ENCODE measurements around the gene RELL2. TPM values are rescaled to one million over a fixed set of nuclear protein-coding genes. Genes with fewer than 3 reads are reported as not detected.

RELL2 gene
- total RNA-seq, 1 donor from 2014 or later = 5.5 TPM

DNA sequence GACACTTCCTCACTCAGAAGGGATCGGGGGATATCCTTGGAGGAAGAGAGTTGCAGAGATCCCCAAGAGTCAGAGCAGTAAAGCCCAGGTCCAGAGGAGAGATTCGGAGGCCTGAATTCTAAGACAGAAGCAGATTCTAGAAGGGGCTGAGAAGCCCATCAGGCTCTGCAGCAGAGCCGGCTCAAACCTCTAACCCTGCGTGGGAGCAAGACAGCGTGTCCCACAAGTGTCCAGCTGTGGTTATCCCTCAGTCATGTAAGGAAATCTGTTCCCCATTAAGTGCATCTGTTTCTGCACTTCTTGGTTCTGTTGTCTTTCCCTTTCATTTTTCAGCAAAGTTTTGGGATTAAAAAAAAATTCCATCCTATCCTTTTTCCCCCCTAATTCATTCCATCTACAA lies 13.2 kb upstream of the RELL2 start:
- DNase-seq (no peak), ATAC-seq (no peak)
- TF ChIP-seq, protein P1, sequence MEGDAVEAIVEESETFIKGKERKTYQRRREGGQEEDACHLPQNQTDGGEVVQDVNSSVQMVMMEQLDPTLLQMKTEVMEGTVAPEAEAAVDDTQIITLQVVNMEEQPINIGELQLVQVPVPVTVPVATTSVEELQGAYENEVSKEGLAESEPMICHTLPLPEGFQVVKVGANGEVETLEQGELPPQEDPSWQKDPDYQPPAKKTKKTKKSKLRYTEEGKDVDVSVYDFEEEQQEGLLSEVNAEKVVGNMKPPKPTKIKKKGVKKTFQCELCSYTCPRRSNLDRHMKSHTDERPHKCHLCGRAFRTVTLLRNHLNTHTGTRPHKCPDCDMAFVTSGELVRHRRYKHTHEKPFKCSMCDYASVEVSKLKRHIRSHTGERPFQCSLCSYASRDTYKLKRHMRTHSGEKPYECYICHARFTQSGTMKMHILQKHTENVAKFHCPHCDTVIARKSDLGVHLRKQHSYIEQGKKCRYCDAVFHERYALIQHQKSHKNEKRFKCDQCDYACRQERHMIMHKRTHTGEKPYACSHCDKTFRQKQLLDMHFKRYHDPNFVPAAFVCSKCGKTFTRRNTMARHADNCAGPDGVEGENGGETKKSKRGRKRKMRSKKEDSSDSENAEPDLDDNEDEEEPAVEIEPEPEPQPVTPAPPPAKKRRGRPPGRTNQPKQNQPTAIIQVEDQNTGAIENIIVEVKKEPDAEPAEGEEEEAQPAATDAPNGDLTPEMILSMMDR (IDR thresholded peaks at IDR 0.05) = no peak
- no peaks in the 10 kb centered on the region for H3K9me3 ChIP-seq
- H3K27me3 ChIP-seq (ENCODE audit: low read depth) = no peaks in the 10 kb centered on the region
- intact Hi-C loops (cut with DNase I) = no loop called here
- H3K36me3 ChIP-seq = peaks cover 89% of the 10 kb centered on the region
- H3K4me3 ChIP-seq = no peak overlapping the region
- no peaks in the 10 kb centered on the region for H3K4me1 ChIP-seq
- H3K27ac ChIP-seq = peak overlapping the region; percentile 39

DNA sequence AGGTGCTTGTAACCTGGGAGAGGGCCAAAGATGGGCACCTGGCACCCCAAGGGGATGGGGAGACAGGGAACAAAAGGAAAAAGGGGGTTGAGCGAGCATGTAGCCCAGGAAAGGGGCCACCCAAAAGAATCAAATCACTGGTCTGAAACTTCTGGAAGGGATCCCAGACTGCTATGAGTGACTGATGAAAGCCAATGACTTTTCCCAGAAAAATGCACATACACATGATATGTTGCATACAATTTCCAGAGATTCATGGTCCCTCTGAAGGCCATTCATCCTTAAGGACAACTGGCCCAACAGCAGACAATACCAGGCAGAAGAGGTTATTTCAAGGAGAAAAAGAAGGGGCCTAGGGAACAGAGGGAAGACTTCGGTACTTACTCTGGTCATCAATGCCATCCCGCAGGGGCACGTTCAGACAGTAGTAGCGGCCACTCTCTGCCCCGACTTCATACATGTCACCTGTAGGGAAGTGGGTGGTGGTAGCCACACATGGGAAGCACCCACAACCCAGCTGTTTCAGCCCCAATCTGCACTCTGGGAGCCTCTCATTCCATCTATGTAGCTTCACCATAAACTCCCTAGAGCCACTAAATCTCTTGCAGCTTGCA lies 8.5 kb upstream of the RELL2 start:
- Histone ChIP-seq H3K27ac (no peak overlapping the region), H3K9me3 (no peaks in the 10 kb centered on the region), H3K36me3 (peaks cover 79% of the 10 kb centered on the region), H3K4me1 (no peaks in the 10 kb centered on the region), H3K27me3 (ENCODE audit: low read depth) (no peaks in the 10 kb centered on the region), H3K4me3 (no peak overlapping the region)
- intact Hi-C loops (cut with DNase I) = no loop called here
- DNase-seq (no peak), ATAC-seq (no peak)
- TF ChIP-seq, protein P1 (IDR thresholded peaks at IDR 0.05) = no peak

DNA sequence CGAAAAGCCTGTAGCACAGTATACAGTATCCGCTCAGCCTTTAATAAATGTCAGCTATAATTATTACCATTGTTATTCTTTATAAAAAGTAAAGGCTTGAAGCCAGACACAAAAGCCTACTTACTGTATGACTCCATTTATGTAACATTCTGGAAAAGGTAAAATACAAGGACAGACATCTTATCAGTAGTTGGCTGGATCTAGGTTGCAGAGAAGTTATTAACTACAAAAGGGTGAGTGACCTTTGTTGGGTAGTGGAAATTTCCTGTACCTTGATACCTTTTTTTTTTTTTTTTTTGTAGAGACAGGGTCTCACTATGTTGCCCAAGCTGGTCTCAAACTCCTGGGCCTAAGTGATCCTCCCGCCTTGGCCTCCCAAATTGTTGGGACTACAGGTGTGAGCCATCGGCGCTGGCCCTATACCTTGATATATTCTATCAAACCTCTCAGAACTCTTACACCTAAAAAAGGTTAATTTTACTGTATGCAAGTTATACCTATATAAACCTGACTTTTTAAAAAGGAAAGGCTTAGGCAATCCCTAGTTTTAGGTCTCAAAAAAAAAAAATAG lies 6.1 kb upstream of the RELL2 start:
- intact Hi-C loops (cut with DNase I) = no loop called here
- ATAC-seq = no peak
- peaks cover 56% of the 10 kb centered on the region for H3K36me3 ChIP-seq

DNA sequence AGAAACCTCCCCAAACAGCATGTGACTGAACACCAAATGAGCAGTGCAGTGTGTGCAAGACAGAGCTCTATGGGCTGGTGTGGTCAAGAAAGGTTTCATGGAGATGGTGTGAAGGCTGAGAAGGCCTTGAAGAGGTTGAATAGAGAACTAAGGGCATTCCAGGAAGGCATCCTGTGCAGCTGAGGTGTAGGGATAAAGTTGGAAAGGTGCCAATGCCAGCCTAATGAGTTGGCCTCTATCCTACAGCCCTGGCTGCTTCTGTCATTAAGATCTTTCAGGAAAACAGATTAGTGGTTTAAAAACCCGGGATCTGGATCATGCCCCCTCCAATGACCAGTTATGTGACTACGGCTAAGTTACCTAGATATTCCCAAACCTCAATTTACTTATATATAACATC lies 4.1 kb upstream of the RELL2 start:
- Histone ChIP-seq H3K4me1 (peaks cover 27% of the 10 kb centered on the region), H3K4me3 (no peak overlapping the region), H3K27ac (no peak overlapping the region), H3K9me3 (no peaks in the 10 kb centered on the region), H3K27me3 (ENCODE audit: low read depth) (no peaks in the 10 kb centered on the region), H3K36me3 (peaks cover 36% of the 10 kb centered on the region)
- ATAC-seq = no peak
- TF ChIP-seq, protein P1 (IDR thresholded peaks at IDR 0.05) = no peak
- DNase-seq = no peak
- intact Hi-C loops (cut with DNase I) = no loop called here

More for the DNA sequence above, 6.1 kb upstream of the RELL2 start:
- H3K4me3 ChIP-seq = no peak overlapping the region
- H3K27me3 ChIP-seq (ENCODE audit: low read depth) = no peaks in the 10 kb centered on the region
- peaks cover 15% of the 10 kb centered on the region for H3K4me1 ChIP-seq
- TF ChIP-seq, protein P1 (IDR thresholded peaks at IDR 0.05) = no peak
- no peaks in the 10 kb centered on the region for H3K9me3 ChIP-seq
- DNase-seq = no peak
- H3K27ac ChIP-seq = no peak overlapping the region

DNA sequence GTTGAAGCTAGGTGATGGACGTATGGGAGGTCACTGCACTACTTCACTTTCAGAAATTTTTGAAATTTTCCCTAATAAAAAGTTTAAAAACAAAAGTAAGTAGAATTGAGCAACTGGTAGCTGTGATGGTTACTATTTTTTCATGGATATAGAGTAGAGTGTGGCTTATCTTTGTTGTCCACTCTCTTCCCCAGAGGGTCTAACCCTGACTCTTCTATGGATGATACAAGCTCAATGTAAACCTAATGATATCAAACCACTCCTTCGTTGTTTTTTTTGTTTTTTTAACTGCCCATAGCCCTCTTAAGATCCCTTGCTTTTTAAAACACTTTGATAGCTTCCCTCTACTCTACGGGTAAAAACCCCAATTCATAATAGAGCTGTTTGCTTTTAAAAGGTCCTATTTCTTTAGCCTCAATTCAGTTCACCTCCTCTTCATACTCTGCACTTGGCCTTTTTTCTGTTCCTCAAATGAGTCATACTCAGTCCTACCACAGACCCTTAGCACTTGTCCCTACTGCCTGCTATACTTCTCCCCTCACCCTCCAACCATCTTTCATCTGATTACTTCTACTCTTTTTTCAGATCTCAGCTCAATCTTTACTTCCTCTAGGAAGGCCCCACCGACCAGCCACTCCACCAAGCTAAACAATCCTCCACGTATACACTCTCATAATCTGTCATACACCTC lies 2.8 kb upstream of the RELL2 start:
- TF ChIP-seq, protein P1 (IDR thresholded peaks at IDR 0.05) = no peak
- no peak for DNase-seq
- no peak for ATAC-seq
- intact Hi-C loops (cut with DNase I) = no loop called here
- Histone ChIP-seq H3K27ac (no peak overlapping the region), H3K27me3 (ENCODE audit: low read depth) (no peaks in the 10 kb centered on the region), H3K36me3 (peaks cover 22% of the 10 kb centered on the region), H3K4me3 (no peak overlapping the region), H3K4me1 (peaks cover 37% of the 10 kb centered on the region), H3K9me3 (no peaks in the 10 kb centered on the region)

All from lower lobe of right lung (tissue), 2 donors.